ENCODE results near the gene DLL4. TPM values are rescaled to one million over a fixed set of nuclear protein-coding genes. Genes with fewer than 3 reads are reported as not detected.
"Not testable (repeated sequence)": the region's sequence is repeated elsewhere in the genome, so short reads cannot be mapped to it uniquely, and the experiment has no call there.

DLL4 gene
- total RNA-seq, 1 donor from 2014 or later, result 11.5 TPM

DNA sequence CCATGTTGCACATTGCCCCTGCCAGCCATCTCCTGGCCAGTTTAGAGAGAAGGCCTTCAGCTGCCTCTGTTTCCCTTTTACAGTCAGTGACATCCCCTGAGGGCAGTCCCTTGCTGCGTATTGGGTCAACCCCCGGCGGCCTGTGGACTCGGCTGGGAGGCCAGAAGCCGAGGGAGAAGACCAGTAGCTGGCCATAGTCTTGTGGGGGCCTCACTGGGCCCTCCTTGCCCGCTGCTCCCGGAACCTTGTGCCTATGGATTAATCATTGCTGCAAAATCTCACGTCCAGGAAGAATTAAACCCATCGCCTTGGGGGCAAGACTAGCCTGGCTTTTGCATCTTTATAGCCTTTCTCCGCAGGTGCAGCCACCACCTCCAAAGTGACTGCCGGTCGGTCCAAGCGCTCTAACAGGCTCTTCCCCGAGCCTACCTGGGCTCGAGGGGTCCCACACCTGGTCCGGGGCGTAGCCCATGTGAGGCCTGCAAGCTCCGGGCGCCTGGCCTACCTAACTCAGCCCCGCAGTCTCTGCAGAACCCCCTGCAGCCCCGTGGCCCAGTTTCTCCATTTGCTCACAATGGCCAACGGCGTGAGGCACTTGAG lies 23.3 kb downstream of the DLL4 start:
- peak overlapping the region; percentile 31 for H3K27ac ChIP-seq (ENCODE audit: low read depth, low read length)
- peaks cover 40 to 59% (median 50%) of the 10 kb centered on the region in 3 donors for H3K4me1 ChIP-seq (ENCODE audit: control insufficient read depth in 3 of 3, insufficient read depth in 3 of 3, low read length in 3 of 3)
- H3K4me3 ChIP-seq (ENCODE audit: low read length in 3 of 3), result peak overlapping the region; percentile 78 to 89 (median 87)
- no peaks in the 10 kb centered on the region for H3K36me3 ChIP-seq (ENCODE audit: control insufficient read depth in 3 of 3, insufficient read depth in 3 of 3, low read length in 3 of 3)
- H3K9me3 ChIP-seq (ENCODE audit: control insufficient read depth in 3 of 3, low read length in 3 of 3), result no peaks in the 10 kb centered on the region
- peak overlapping the region; percentile 76 to 89 (median 81) for H3K9ac ChIP-seq (ENCODE audit: low read depth in 1 of 3, low read length in 3 of 3)
- H3K27me3 ChIP-seq (ENCODE audit: control insufficient read depth in 3 of 3, insufficient read depth in 3 of 3, low read length in 3 of 3), result no peaks in the 10 kb centered on the region

DNA sequence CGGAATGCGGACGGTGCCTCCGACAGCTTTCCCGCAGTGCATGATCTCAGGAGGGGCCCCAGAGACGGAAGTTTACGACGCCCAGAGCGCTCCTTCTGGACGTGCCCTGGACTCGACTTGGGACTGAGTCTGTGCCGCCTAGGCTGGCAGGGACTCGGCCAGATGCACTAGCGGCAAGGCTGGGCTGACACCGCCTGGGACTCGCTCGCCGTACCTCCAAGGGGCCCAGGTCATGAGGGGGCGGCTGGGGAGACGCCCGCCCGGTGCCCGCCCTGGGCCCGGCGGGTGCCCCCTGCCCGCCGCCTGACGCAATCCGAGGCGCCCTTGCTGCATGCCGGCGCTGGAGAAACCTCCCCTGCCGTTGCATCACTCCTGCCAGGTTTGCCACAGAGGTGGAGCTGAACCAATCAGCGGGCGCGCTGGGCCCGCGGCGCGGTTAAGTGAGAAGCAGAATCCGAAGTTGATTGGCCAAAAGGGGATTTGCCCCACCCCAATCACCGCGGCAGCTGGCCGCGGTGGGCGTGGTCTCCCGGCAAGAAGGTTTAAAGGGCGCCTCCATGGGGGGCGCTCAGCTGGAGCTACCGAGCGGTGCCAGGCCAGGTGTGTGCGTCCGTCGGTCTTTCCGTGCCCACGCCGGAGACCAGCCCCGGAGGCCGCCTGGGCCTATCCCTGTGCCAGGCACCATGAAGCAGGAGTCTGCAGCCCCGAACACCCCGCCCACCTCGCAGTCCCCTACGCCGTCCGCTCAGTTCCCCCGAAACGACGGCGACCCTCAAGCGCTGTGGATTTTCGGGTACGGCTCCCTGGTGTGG lies 24.0 kb downstream of the DLL4 start, which contains the start of gene CHAC1:
Gene CHAC1, plus strand, starts transcription at position 571 of the 812 bp plus-strand sequence. Its CDS starts 113 bp downstream, at position 684.
- Histone ChIP-seq H3K9ac (ENCODE audit: low read depth in 1 of 3, low read length in 3 of 3) (peak within 1 kb of the TSS; percentile 76 to 89 (median 81)), H3K9me3 (ENCODE audit: control insufficient read depth in 3 of 3, low read length in 3 of 3) (no peaks in the 10 kb centered on the region), H3K27me3 (ENCODE audit: control insufficient read depth in 3 of 3, insufficient read depth in 3 of 3, low read length in 3 of 3) (no peaks in the 10 kb centered on the region), H3K4me1 (ENCODE audit: control insufficient read depth in 3 of 3, insufficient read depth in 3 of 3, low read length in 3 of 3) (peaks cover 47 to 66% (median 57%) of the 10 kb centered on the region in 3 donors), H3K36me3 (ENCODE audit: control insufficient read depth in 3 of 3, insufficient read depth in 3 of 3, low read length in 3 of 3) (no peaks in the 10 kb centered on the region), H3K27ac (ENCODE audit: low read depth, low read length) (peak within 1 kb of the TSS; percentile 31), H3K4me3 (ENCODE audit: low read length in 3 of 3) (peak within 1 kb of the TSS; percentile 78 to 89 (median 87))

DNA sequence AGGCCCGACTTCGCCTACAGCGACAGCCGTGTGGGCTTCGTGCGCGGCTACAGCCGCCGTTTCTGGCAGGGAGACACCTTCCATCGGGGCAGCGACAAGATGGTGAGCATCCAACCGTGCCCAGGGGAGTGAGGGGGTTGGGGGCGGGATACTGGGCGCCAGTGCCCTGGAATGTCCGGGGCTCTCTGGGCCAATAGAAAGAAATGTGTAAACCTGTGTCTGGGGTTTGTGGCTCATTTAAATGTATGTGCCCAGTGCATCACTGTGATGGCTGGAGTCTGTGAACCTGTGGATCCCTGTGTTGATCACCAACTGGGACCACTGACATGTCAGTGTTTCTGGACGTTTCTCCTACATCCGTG lies 24.6 kb downstream of the DLL4 start:
- H3K9me3 ChIP-seq (ENCODE audit: control insufficient read depth in 3 of 3, low read length in 3 of 3), result no peaks in the 10 kb centered on the region
- peak overlapping the region; percentile 43 to 89 (median 76) for H3K9ac ChIP-seq (ENCODE audit: low read depth in 1 of 3, low read length in 3 of 3)
- H3K4me1 ChIP-seq (ENCODE audit: control insufficient read depth in 3 of 3, insufficient read depth in 3 of 3, low read length in 3 of 3), result peaks cover 53 to 72% (median 63%) of the 10 kb centered on the region in 3 donors

DNA sequence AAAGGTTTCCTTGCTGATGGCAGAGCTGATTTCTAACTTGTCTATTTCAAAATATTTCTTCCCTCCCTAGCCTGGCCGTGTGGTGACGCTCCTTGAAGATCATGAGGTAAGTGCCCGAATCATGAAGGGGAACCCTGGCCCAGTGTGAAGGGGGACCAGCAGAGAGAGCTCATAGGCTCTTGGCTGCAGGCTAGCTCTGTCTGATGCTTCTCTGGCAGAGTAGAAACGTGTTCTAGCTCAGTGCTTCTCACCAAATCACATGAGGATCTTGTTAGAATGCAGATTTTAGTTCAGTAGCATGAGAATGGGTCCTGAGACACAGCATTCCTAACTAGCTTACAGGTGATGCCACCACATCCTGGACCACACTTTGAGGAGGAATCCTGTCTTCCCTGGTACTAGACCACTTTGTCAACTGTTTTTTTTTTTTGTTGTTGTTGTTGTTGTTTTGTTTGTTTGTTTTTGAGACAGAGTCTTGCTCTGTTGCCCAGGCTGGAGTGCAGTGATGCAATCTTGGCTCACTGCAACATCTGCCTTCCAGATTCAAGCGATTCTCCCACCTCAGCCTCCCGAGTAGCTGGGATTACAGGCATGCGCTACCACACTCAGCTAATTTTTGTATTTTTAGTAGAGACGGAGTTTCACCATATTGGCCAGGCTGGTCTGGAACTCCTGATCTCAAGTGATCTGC lies 25.2 kb downstream of the DLL4 start:
- Histone ChIP-seq H3K9ac (ENCODE audit: low read depth in 1 of 3, low read length in 3 of 3) (peak overlapping the region in 1 of 3 donors; percentile 89), H3K4me1 (ENCODE audit: control insufficient read depth in 3 of 3, insufficient read depth in 3 of 3, low read length in 3 of 3) (peaks cover 53 to 71% (median 66%) of the 10 kb centered on the region in 3 donors), H3K4me3 (ENCODE audit: low read length in 3 of 3) (peak overlapping the region in 2 of 3 donors; percentile 78 to 89)
- H3K27me3 ChIP-seq (ENCODE audit: control insufficient read depth in 3 of 3, insufficient read depth in 3 of 3, low read length in 3 of 3); H3K9me3 ChIP-seq (ENCODE audit: control insufficient read depth in 3 of 3, low read length in 3 of 3); H3K27ac ChIP-seq (ENCODE audit: low read depth, low read length); H3K36me3 ChIP-seq (ENCODE audit: control insufficient read depth in 3 of 3, insufficient read depth in 3 of 3, low read length in 3 of 3): not testable (repeated sequence)

More for the DNA sequence above, 24.6 kb downstream of the DLL4 start:
- Histone ChIP-seq H3K36me3 (ENCODE audit: control insufficient read depth in 3 of 3, insufficient read depth in 3 of 3, low read length in 3 of 3) (no peaks in the 10 kb centered on the region), H3K4me3 (ENCODE audit: low read length in 3 of 3) (peak overlapping the region; percentile 78 to 89 (median 87)), H3K27me3 (ENCODE audit: control insufficient read depth in 3 of 3, insufficient read depth in 3 of 3, low read length in 3 of 3) (no peaks in the 10 kb centered on the region), H3K27ac (ENCODE audit: low read depth, low read length) (no peak overlapping the region)

DNA sequence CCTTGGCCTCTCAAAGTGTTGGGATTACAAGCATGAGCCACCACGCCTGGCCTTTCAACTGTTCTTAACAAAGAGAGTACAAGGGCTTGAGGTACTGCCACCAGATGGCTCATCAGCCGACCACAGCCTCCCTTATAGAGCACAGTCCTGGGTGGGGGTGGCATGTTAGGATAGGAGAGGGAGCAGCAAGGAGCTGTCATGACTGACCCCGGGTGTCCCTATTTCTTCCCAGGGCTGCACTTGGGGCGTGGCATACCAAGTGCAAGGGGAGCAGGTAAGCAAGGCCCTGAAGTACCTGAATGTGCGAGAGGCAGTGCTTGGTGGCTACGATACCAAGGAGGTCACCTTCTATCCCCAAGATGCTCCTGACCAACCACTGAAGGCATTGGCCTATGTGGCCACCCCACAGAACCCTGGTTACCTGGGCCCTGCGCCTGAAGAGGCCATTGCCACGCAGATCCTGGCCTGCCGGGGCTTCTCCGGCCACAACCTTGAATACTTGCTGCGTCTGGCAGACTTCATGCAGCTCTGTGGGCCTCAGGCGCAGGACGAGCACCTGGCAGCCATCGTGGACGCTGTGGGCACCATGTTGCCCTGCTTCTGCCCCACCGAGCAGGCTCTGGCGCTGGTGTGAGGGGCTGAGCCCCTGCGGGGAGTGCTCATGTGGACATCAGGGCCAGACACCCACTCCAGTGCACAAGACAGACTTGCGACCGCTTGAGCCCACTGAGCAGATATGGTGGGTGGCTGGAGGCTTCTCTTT lies 26.2 kb downstream of the DLL4 start:
- H3K9ac ChIP-seq (ENCODE audit: low read depth in 1 of 3, low read length in 3 of 3), result peak overlapping the region in 1 of 3 donors; percentile 80
- peak overlapping the region in 1 of 3 donors; percentile 22 for H3K4me3 ChIP-seq (ENCODE audit: low read length in 3 of 3)
- no peaks in the 10 kb centered on the region for H3K36me3 ChIP-seq (ENCODE audit: control insufficient read depth in 3 of 3, insufficient read depth in 3 of 3, low read length in 3 of 3)
- H3K27ac ChIP-seq (ENCODE audit: low read depth, low read length), result peak overlapping the region; percentile 79
- H3K27me3 ChIP-seq (ENCODE audit: control insufficient read depth in 3 of 3, insufficient read depth in 3 of 3, low read length in 3 of 3), result no peaks in the 10 kb centered on the region
- no peaks in the 10 kb centered on the region for H3K9me3 ChIP-seq (ENCODE audit: control insufficient read depth in 3 of 3, low read length in 3 of 3)
- H3K4me1 ChIP-seq (ENCODE audit: control insufficient read depth in 3 of 3, insufficient read depth in 3 of 3, low read length in 3 of 3), result peaks cover 45 to 64% (median 62%) of the 10 kb centered on the region in 3 donors

DNA sequence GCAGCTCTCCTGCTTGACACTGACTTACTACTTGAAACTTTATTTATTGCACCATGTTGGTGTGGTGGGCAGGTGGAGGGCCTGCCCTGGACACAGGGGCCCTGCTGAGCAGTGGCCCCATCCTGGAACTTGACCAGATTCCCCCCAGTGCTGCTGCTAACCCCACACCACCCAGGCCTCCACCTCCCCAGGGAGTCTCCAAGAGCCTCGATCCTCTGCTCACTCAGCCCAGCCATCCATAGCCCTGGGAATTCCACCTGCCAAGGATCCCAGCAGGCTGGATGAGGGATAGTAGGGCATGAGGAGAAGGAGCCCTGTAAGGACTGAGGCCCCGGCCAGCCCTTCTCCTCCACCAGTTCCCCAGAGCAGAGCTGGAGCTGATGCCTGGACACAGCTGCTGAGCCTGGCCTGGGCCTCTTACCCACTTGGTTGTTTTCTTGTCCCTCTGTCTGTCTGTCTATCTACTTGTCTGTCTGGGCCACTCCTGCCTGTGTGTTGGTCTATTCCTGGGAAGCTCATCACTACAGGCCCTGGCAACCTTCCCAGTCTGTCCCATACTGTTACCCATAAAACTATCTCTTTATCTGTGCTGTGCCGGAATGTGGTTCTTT lies 26.9 kb downstream of the DLL4 start:
- no peaks in the 10 kb centered on the region for H3K27me3 ChIP-seq (ENCODE audit: control insufficient read depth in 3 of 3, insufficient read depth in 3 of 3, low read length in 3 of 3)
- H3K4me1 ChIP-seq (ENCODE audit: control insufficient read depth in 3 of 3, insufficient read depth in 3 of 3, low read length in 3 of 3), result peaks cover 45 to 64% (median 62%) of the 10 kb centered on the region in 3 donors
- peak overlapping the region; percentile 79 for H3K27ac ChIP-seq (ENCODE audit: low read depth, low read length)
- H3K9ac ChIP-seq (ENCODE audit: low read depth in 1 of 3, low read length in 3 of 3), result peak overlapping the region; percentile 59 to 80 (median 59)
- H3K9me3 ChIP-seq (ENCODE audit: control insufficient read depth in 3 of 3, low read length in 3 of 3), result no peaks in the 10 kb centered on the region
- H3K4me3 ChIP-seq (ENCODE audit: low read length in 3 of 3), result peak overlapping the region in 1 of 3 donors; percentile 22
- no peaks in the 10 kb centered on the region for H3K36me3 ChIP-seq (ENCODE audit: control insufficient read depth in 3 of 3, insufficient read depth in 3 of 3, low read length in 3 of 3)

DNA sequence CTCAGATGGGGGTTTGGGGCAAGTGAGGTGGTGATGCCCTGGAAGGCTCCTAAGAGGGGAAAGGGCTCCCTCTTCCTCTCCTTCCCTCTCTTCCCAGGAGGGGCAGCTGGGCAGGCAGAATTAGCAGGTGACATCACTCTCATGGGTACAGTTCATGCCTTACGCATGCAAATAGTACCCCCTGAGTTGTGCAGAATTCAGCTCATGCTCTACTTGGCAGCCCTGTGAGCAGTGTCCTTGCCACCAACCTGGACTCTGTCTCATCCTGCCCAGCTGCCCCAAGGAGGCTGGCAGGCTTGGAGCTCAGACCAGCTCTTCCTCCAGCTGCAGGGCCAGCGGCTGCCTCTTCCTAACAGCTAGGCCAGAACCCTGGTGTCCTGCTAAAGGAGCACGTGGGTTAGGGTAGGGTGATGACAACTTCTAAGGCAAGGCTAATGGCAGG lies 27.4 kb downstream of the DLL4 start:
- Histone ChIP-seq H3K9ac (ENCODE audit: low read depth in 1 of 3, low read length in 3 of 3) (peak overlapping the region; percentile 25 to 80 (median 59)), H3K27me3 (ENCODE audit: control insufficient read depth in 3 of 3, insufficient read depth in 3 of 3, low read length in 3 of 3) (no peaks in the 10 kb centered on the region), H3K9me3 (ENCODE audit: control insufficient read depth in 3 of 3, low read length in 3 of 3) (no peaks in the 10 kb centered on the region), H3K4me1 (ENCODE audit: control insufficient read depth in 3 of 3, insufficient read depth in 3 of 3, low read length in 3 of 3) (peaks cover 45 to 64% (median 62%) of the 10 kb centered on the region in 3 donors), H3K4me3 (ENCODE audit: low read length in 3 of 3) (peak overlapping the region in 2 of 3 donors; percentile 6 to 45), H3K27ac (ENCODE audit: low read depth, low read length) (peak overlapping the region; percentile 79), H3K36me3 (ENCODE audit: control insufficient read depth in 3 of 3, insufficient read depth in 3 of 3, low read length in 3 of 3) (no peaks in the 10 kb centered on the region)

DNA sequence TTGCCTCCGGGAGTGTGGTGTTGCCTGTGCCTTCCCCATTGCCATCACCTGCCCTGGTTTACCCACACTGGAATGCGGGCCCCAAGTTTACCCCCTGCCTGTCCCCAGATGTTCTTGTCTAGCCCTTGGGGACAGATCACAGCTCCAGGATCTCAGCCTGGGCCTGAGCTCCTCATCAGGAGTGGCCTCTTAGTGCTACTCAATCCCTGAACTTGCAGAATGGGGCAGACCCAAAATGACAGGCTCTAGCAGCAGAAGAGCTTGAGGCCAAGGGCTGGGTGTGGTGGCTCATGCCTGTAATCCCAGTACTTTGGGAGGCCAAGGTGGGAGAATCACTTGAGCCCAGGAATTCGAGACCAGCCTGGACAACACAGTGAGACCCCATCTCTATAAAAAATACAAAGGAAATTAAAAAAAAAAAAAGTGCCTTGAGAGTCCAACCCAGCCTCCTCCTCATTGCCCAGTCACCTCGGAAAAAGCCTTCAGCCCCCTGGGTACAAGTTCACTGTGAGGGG lies 28.0 kb downstream of the DLL4 start:
- Histone ChIP-seq H3K27ac (ENCODE audit: low read depth, low read length) (peak overlapping the region; percentile 79), H3K9ac (ENCODE audit: low read depth in 1 of 3, low read length in 3 of 3) (peak overlapping the region; percentile 25 to 72 (median 59)), H3K36me3 (ENCODE audit: control insufficient read depth in 3 of 3, insufficient read depth in 3 of 3, low read length in 3 of 3) (no peaks in the 10 kb centered on the region), H3K4me1 (ENCODE audit: control insufficient read depth in 3 of 3, insufficient read depth in 3 of 3, low read length in 3 of 3) (peaks cover 45 to 64% (median 61%) of the 10 kb centered on the region in 3 donors), H3K9me3 (ENCODE audit: control insufficient read depth in 3 of 3, low read length in 3 of 3) (no peaks in the 10 kb centered on the region), H3K4me3 (ENCODE audit: low read length in 3 of 3) (peak overlapping the region in 2 of 3 donors; percentile 6 to 45), H3K27me3 (ENCODE audit: control insufficient read depth in 3 of 3, insufficient read depth in 3 of 3, low read length in 3 of 3) (no peaks in the 10 kb centered on the region)

Data from skeletal muscle tissue (tissue), 4 donors.